Measurements from ENCODE around the gene CRADD.

DNA sequence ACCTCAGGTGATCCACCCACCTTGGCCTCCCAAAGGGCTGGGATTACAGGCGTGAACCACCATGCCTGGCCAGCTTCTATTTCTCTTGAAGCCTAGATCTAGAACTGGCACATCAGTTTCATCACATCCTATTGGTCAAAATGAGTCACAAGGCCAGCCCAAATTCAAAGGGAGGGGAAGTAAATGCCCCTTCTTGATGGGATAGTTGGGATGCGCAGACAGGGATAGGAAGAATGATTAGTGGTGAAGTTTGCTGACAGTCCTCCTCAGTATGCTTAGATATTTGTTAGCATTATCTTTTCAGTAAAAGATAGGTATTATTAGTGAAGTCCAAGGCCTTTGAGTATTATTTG, 33.4 kb downstream of the CRADD start:
- TF ChIP-seq, protein P1, sequence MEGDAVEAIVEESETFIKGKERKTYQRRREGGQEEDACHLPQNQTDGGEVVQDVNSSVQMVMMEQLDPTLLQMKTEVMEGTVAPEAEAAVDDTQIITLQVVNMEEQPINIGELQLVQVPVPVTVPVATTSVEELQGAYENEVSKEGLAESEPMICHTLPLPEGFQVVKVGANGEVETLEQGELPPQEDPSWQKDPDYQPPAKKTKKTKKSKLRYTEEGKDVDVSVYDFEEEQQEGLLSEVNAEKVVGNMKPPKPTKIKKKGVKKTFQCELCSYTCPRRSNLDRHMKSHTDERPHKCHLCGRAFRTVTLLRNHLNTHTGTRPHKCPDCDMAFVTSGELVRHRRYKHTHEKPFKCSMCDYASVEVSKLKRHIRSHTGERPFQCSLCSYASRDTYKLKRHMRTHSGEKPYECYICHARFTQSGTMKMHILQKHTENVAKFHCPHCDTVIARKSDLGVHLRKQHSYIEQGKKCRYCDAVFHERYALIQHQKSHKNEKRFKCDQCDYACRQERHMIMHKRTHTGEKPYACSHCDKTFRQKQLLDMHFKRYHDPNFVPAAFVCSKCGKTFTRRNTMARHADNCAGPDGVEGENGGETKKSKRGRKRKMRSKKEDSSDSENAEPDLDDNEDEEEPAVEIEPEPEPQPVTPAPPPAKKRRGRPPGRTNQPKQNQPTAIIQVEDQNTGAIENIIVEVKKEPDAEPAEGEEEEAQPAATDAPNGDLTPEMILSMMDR (IDR thresholded peaks at IDR 0.05) = no peak
- TF ChIP-seq POLR2A (IDR thresholded peaks at IDR 0.05) = no peak

Data from body of pancreas (tissue), 4 donors.